C4-2B (cell line): ENCODE data around the gene TCF3.

ENCODE experiments used
- H3K27ac ChIP-seq: fragments of 450-650 bp; 2 replicates; pipeline ENCODE4 v1.5.1; 2017
- CTCF ChIP-seq: fragments of 450-650 bp; conservative IDR thresholded peaks from 2 replicates; pipeline ENCODE4 v1.5.1; 2017; ENCODE audit warnings: mild to moderate bottlenecking
- ZFX ChIP-seq: fragments of 450-650 bp; IDR thresholded peaks from 2 replicates; pipeline ENCODE4 v1.6.1; 2017

TCF3 gene

DNA sequence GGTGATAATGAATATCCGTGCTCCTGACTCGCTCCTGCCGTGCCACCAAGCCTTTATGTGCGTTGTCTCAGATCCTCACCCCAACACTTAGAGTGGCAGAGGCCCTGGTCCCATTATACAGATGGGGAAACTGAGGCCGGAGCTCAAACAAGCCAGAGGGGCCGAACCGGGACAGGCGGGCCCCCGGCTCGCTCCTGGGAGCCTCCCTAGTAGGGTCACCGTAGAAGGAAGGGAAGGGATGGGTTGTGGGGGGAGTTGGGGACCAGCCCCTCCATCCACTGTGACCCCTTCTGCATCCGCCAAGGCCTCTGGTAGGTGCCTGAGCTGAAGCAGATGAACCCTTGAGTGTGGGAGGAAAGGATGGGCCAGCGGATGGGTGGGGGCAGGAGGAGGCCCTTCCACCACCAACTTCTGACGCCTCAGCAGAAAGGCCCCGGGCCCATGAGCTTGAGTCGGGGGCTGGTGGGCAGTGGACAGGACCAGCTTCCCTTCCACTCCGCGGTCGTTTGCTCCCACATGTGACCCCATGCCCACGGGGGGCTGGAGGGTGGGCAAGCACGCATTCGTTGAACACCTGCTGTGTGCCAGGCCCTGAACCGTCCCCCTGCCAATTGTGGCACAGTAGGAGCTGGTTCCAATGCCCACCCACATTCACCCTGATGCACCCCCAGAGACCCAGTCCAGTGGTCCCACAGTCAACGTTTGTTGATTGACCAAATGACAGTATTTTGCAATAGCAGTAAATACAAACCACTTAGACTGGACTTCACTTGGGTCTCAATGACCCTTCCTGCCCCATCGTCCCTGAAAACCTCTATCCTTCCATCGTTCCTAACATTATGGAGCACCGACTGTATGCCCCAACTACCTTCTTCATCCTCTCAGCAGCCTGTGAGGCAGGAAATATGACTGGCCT, 24.2 kb upstream of the TCF3 start:
- no peak overlapping the region for H3K27ac ChIP-seq
- TF ChIP-seq CTCF (no peak), ZFX (no peak)

DNA sequence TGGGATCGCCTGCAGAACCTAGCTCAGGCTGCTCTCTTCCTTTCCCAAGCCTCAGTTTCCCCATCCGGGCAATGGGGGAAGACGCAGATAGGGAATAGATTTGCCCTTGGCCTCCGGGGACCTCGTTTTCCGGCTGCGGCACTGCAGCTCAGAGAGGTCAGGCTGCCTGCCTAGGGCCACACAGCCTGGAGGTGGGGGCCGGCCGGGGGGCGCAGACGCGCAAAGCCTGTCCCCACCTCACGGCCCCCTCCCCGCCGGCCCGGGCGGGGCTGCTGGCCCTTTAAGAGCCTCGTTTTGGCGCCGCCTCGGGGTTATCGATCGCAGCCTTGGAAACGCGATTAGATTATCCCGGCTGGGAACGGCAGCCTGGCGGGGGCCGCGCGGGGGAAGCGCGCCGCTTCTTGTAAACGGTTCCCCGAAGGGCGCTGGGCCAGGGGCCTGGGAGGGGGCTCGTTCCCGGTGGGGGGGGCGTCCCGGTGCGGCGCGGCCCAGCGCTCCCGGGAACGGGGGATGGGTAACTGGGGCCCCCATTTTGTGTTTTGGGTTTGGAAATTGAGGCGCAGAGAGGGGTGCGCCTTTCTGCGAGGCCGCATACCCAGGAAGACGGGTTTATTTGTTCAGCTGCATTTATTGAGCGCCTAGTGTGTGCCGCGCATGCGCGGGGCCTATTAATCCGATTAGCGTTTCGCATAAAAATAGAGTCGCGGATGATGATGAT, 23.4 kb upstream of the TCF3 start:
- no peak for TF ChIP-seq CTCF
- no peak overlapping the region for H3K27ac ChIP-seq

- no peak for TF ChIP-seq CTCF
- no peak for TF ChIP-seq ZFX
- no peak overlapping the region for H3K27ac ChIP-seq
Measured at GRCh38 chr19:1674293-1674679, 21.9 kb upstream of the TCF3 start.

DNA sequence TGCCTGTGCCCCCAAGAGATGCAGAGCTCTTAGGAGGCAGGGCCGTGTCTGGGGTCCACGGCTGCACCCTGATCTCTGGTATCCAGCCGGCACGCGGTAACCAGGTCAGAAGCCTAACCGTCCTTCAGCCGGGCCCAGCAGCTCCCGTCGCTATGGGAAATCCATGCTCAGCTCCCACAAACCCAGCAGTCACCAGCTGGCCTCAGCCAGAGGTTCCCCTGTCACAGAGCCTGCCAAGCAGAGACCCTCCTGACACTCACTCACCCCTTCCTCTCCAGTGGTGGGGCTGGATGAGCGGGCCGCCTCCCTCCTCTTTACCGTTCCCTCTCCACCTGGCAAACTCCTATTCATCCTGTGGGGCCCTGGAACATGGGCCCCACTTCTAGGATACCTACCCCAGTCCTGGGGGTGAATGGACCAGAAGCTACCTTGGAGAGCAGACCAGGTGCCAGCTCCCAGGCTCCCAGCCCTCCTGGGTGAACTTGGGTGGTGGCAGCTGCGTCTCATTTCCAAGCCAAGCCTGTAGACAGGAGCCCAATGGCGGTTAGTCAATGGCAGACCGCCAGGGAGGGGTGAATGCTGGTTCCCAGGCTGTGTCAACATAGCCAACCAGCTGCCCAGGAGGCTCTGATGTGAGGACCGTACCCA, 21.4 kb upstream of the TCF3 start:
- TF ChIP-seq ZFX (no peak), CTCF (no peak)
- H3K27ac ChIP-seq = no peak overlapping the region

DNA sequence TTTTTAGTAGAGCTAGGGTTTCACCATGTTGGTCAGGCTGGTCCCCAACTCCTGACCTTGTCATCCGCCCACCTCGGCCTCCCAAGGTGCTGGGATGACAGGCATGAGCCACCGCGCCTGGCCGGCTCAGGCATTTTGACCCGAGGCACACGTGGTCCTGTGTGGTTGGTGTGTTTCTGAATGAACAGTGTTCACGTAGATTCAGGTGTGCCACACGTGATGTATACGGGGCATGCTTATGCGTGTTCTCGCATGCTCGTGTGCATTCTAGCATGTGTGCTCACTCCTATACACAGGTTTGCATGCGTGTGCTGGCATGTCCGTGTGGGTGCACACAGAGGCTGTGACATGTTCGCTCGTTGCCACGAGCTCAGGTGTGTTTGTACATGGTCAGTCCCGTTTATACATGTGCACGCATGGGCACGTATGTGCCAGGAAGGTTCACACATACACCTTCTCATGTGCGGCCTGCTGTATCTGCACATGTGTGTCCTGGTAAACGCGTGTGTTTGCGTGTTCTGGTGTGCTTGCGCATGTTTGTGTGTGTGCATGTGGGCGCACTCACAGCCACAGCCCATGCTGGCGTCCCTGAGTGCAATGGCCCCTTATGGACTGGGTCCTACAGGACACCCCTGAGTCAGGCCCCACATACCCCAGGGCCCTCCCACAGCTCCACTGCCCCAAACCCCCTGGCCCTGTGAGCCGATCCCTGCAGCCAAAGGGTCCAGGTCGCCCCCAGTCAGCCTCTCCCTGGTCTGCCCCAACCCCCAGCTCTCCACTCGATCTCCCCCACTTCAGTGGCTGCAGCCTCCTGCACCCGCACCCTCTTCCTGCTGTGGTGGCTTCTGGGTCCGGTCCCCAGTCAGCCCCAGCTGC, 20.6 kb upstream of the TCF3 start:
- no peak overlapping the region for H3K27ac ChIP-seq
- TF ChIP-seq ZFX (no peak), CTCF (no peak)

DNA sequence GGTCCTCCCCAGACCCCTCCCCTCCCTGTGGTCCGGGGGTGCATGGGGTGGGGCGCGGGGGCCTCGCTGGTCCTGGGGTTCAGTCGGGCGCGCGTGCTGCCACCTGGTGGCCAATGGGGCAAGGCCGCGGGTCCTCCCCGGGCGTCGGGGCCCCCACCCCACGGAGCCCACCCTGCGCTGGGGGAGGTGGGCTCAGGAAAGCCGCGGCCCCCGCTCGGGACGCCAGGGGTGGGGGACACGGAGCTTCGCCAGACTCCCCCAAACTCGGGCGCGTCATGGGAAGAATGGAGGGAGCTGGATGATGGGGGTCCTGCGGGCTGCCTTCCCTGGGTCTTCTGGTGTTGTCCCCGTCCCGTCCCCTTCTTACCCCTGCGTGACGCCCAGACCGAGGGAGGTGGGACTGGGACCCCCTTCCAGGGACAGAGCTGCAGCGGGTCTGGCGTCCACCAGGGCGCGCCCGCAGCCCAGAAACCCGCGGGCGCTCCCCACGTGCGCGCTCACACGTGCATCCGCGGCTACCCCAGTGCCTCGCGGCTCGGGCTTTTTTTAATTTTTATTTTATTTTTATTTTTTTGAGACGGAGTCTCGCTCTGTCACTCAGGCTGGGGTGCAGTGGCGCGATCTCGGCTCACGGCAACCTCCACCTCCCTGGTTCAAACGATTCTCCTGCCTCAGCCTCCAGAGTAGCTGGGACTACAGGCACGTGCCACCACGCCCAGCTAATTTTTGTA, 19.8 kb upstream of the TCF3 start:
- no peak overlapping the region for H3K27ac ChIP-seq
- no peak for TF ChIP-seq ZFX
- TF ChIP-seq CTCF = peak; percentile 95
